ENCODE measurements around the gene P2RY2.
A peak's percentile ranks its signal among the peaks of the same experiment; 100 is the strongest.
"Not testable (repeated sequence)": the region's sequence is repeated elsewhere in the genome, so short reads cannot be mapped to it uniquely, and the experiment has no call there.

P2RY2 gene

GRCh38 chr11:73223998-73224730 is 6.1 kb downstream of the P2RY2 start:
- peak in 1 of 10 donors; percentile 46 for DNase-seq
- intact Hi-C loops (cut with DNase I): no loop called here

DNA sequence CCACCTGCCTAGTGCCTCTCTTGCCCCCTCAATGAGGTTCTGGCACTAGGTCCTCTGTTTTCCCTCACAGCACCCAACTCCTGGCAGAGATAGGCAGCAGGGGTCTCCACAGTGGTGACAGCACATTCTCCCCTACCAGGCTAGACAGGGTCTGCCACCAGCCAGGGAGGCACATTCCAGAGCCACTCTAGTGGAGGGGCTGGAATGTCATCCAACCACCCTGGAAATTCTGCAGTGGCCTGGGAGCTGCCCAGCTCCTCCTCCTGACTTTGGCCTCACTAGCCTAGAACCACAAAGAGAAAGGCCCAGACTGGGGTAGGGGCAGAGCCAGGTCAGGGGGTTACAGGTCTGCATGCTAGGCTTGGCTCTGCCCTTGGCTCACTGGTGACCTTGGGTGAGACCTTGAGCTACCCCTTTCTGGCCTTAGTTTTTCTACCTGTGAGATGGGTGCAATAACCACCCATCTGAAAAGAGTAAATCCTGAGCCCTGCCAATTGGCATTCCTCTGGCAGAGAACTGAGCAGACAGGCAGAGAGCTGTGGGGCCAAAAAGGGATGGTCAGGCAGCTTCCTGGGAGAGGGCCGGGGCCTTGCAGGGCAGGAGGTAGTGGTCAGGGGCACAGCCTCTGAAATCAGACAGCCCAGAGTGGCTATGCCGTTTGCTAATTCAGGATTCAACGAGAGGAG is 7.1 kb downstream of the P2RY2 start:
- DNase-seq: peak in 1 of 10 donors; percentile 46
- intact Hi-C loops (cut with DNase I): no loop called here

DNA sequence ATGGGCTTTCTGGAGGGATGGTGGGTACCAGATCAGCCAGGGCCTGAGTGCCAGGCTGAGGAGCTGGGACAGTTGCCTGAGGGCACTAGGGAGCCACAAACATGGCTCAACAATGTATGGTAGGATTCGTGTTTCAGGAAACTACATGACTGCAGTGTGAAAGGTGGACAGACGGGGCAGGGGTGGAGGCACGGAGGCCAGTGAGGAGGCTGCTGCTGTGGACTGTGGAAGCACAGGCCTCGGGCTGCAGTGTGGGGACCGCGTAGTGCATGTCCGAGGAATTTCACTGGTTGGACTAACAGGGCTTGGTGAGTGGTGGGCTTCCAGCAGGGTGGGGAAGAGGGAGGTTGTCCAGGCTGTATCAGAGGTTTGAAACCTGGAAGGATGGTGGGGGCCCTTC is 7.8 kb downstream of the P2RY2 start:
- peak in 1 of 10 donors; percentile 22 for DNase-seq
- intact Hi-C loops (cut with DNase I): no loop called here

GRCh38 chr11:73226297-73227006 is 8.4 kb downstream of the P2RY2 start:
- intact Hi-C loops (cut with DNase I): no loop called here
- peak in 1 of 10 donors; percentile 19 for DNase-seq

DNA sequence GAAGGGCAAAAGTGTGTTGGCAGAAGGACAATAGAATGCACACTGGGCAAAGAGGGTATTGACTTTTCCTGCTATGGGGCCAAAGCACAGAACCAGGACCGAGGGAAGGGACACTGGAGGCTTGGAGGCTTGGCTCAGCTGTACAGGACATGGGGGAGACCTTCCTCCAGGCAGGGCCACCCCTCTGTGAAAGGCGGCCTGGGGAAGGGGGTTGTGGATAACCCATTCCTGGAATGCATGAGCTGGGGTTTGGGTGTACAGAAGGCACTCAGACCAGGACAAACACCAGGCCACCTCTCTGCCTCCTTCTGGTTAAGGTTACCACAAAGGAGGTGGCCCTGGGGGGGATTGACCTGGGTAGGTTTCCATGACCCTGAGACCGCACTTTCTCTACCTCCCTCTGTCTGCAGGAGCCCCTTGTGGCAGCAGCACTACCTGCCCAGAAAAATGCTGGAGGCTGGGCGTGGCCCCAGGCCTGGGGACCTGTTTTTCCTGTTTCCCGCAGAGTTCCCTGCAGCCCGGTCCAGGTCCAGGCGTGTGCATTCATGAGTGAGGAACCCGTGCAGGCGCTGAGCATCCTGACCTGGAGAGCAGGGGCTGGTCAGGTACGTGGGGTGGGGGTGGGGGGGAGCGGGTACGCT is 9.6 kb downstream of the P2RY2 start:
- peak in 2 of 10 donors; percentile 35 to 47 for DNase-seq
- intact Hi-C loops (cut with DNase I): no loop called here

DNA sequence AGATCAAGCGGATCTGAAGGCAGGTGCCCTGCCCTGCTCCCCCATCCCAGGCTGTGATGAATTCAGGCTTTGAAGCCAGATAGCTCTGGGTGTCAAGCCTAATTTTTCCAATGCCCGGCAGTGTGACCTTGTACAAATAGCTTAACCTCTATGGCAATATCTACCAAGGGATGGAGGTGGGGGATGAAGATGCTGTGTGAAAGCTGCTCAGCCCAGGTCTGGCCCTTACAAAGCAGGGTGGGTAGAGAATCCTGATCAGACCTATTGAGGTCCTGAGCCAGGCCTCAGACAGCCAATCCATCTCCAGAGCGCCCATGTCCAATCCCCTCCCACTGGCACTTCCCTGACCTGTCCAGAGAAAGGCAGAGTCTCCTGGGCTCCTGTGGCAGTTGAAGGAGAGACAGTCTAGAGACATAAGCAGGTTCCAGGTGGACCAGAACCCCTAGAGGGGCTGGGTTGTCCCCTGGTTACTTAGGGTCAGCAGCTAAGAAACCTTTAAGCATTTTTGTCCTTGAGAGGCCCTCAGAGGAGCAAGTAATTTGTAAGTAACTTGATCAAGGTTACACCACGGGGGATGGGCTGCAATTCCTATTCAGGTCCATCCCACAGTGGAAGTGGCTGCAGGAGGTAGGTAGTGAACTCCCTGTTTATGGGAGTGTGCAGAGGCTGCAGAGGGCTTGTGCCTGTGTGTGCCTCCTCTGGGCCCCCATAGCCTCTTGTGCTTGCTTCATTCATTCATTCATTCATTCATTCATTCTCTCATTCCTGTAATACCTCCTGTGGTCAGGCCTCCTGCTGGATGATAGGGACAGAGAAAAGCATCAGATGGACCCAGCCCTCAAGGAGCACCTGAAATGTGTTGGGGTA is 10.4 kb downstream of the P2RY2 start:
- DNase-seq: peak in 1 of 10 donors; percentile 7
- intact Hi-C loops (cut with DNase I): no loop called here

- intact Hi-C loops (cut with DNase I): no loop called here
- peak in 1 of 10 donors; percentile 10 for DNase-seq
These were observed 11.3 kb downstream of the P2RY2 start for GRCh38 chr11:73229321-73229895.

DNA sequence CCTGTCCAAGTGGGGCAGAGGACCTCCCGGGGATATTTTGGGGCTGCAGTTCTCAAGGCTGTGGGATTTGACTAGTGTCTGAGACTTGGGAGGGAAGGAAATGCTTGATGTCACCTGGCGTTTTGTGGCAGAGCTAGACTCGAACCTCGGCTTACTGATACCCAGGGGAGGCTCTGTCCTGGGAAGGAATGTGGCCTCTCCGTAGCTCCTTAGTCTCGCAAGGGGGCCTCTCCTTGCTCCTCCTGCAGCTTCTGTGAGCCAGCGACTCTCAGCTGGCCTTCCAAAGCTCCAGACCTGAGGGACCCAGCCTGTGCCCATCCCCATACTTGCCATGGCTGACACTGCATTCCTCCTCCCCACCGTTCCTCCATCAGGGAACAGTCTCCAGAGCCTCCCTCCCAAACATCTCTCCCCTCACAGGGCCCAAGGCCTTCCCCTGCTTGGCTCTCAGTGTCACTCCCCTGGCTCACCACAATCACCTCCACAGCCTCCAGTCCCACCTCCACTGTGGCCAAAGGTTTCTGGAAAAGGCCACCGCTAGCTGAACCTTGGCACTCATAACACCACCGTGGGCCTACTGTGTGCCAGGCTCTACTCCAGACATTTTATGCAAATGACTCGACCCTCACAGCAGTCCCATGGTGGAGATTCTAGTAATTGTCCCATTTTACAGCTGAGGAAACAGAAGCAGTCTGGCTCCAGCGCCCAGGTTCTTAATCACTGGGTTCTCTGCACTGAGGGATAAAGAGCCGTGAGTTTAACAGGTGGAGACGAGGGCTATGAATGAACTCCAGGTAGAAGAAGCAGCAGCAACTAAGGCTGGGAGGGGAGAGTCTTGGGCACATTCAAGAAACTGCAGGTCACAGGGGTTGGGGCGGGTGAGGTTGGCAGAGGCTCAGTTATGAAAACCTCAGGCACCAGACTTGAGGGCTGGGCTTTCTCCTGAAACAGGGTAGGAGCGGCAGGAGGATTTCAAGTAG is 12.1 kb downstream of the P2RY2 start:
- peak in 2 of 10 donors; percentile 45 to 46 for DNase-seq

GRCh38 chr11:73230931-73231330 is 12.8 kb downstream of the P2RY2 start:
- peak in 1 of 10 donors; percentile 35 for DNase-seq
- intact Hi-C loops (cut with DNase I): no loop called here

More for the DNA sequence above, 12.1 kb downstream of the P2RY2 start:
- intact Hi-C loops (cut with DNase I): no loop called here

DNA sequence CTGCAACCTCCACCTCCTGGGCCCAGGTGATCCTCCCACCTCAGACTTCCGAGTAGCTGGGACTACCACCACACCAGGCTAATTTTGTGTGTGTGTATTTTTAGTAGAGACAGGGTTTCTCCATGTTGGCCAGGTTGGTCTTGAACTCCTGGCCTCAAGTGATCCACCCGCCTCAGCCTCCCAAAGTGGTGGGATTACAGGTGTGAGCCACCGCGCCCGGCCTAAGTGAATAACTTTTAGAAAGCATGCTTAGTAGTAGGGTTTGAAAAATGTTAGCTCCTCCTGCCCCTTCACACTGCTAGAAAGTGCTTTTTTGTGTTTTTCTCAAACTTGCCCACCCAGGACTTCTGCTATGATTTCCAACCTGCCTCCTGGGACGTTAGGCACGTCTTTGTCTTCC is 14.4 kb downstream of the P2RY2 start:
- intact Hi-C loops (cut with DNase I): not testable (repeated sequence)
- DNase-seq: peak in 1 of 10 donors; percentile 22

DNA sequence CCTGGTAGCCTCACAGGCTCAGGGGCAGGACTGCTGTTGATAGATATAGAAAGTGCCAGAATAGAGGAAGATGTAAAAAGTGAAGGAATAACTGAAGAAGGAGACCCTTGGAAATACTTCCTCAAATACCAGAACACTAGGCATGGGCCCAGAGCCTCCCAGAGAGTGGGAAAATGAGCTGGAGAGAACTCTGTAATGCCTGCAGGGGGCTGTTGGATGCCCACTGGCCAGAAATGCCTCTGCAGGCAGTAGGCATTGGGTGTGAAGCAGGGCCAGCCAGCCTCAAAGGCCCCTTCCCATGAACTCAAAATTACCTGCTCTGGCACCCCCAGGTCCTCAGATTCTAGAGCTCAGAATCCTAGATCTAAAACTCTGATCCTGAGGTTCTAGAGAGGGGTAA is 15.1 kb downstream of the P2RY2 start:
- peak in 1 of 10 donors; percentile 14 for DNase-seq
- intact Hi-C loops (cut with DNase I): no loop called here

- intact Hi-C loops (cut with DNase I): no loop called here
- DNase-seq: peak in 1 of 10 donors; percentile 22
These were observed 15.8 kb downstream of the P2RY2 start for GRCh38 chr11:73233692-73234470.

GRCh38 chr11:73234471-73235181 is 16.5 kb downstream of the P2RY2 start:
- intact Hi-C loops (cut with DNase I): no loop called here

DNA sequence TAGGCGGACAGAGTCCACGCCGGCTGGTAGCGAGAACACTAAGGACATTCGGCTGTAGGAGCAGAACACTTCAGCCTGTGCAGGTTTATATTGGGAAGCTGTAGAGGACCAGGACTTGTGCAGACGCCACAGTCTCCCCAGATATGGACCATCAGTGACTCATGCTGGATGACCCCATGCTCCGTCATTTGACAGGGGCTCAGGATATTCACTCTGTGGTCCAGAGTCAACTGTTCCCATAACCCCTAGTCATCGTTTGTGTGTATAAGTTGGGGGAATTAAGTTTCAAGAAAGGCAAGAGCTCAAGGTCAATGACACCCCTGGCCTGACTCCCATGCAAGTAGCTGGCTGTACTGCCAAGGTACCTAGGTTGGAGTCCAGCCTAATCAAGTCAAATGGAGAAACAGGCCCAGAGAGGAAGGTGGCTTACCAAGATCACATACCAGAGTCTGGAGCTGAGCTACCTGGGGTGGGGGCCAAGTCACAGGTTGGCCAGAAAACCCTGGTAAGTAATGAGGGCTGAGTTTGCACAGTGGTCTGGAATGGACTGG is 17.2 kb downstream of the P2RY2 start:
- peak in 1 of 10 donors; percentile 14 for DNase-seq
- intact Hi-C loops (cut with DNase I): no loop called here

More at GRCh38 chr11:73234471-73235181, 16.5 kb downstream of the P2RY2 start:
- peak in 3 of 10 donors; percentile 12 to 64 (median 57) for DNase-seq

- intact Hi-C loops (cut with DNase I): no loop called here
- DNase-seq: peak in 3 of 10 donors; percentile 39 to 57 (median 46)
These were observed 18.2 kb downstream of the P2RY2 start for GRCh38 chr11:73236205-73236765.

DNA sequence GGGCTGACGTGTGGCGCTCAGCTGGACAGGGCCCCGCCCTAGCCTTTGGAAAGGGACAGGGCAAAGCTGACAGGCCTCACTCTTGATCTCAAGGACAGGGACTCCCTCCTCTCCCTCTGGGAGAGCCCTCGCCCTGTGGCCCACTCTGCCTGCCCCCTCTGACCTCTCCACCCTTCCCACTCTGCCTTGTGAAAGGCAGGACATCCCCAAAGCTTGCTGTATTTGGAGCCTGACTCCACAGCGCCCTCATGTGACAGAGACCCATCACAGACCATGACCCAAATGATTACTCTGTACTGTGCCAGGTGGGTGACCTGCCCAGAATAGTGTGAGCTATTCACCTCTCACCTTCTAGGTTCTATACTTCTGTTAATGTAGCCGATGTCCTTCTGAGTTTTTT is 18.8 kb downstream of the P2RY2 start:
- peak in 3 of 10 donors; percentile 45 to 72 (median 54) for DNase-seq
- intact Hi-C loops (cut with DNase I): no loop called here

All from posterior cingulate gyrus (tissue), 11 donors.